HG03457 (cell line): ENCODE measurements around the gene LMO1.

Experiments
- ATAC-seq: cut with Tn5 transposase; IDR thresholded peaks from one replicate; pipeline ENCODE4 v1.9.1; 2021; ENCODE audit warnings: moderate number of reproducible peaks; ENCODE audit not compliant: unreplicated experiment

Gene LMO1

DNA sequence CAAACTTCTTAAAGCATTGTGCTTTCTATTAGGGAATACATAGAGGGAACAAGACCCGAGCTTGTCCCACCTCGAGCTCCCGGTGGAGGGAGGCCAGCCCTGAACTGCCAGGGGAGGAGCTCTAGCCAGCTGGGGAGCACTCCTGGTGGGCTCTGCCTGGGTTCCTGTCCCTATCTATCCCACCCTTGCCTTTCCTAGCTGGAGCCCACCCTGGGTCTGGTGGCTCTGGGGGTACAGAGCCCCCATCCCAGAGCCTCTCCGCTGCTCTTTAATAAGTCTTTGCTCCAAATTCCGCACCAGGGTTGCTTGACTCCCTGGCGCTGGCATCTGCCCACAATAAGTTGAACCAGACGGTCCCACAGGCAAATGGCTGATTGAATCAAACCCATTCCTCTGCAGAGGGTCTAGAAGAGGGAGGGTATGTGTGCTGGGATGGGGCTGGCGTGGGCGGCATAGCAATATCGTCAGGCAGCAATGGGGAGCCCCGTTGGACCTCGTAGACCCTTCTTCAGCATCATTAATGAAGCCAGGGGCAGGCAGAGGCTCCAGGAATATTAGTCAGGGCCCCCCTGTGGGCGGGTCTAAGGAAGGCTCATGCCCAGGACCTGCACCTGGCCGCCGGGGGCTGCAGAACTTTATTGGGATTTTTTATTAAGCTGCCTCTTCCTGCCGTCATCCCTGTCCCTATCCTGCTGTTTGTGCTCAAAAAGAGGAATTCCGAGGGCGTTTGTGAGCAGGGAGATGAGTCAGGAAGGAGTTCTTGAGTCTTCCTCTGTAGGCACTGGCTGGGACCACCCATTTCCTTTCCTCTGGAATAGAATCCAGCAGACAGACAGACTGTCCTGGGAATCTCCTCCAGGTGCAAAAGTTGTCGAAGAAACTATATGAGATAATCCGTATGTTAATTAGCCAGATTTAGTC, 56.3 kb downstream of the LMO1 start:
- ATAC-seq, result no peak

DNA sequence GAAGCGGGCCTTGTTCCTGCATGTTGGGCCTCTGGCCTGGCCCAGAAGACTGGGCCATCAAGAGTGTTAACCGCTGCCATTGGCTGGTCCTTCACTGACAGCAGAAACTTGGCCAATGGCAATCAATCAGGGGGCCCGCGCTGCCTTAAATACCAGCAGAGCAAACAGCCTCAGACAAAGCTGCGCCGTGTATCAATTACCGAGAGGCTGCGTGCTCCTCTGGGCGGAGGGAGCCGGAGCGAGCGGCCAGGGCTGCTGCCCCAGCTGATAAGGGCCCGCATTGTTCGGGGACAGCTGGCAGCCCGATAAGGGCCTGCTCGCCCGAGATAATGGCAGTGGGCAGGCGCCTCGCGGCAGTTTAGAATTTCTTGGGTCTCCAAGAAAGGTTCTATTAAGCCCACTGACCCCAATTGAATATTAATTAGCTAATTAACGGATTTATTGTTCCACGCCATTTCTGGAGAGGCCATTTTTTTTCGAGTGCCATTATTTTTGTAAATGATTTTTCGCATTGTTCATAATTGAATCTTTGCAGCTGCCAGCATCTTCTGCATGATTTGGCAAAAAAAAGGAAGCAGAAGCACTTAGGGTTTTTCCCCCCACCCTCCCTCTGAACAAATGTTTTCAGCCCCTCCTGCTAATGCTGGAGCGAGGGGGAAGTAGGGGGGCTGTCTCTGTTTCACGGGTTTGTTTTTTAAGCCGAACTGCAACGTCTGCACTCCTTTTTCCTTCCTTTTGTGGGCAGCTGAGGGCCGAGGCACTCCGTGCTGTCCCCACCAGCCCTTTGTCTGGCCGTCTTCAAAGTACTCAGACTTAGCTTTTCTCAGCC, 57.2 kb downstream of the LMO1 start:
- ATAC-seq, result no peak

GRCh38 chr11:8205566-8205965, 58.1 kb downstream of the LMO1 start:
- no peak for ATAC-seq

DNA sequence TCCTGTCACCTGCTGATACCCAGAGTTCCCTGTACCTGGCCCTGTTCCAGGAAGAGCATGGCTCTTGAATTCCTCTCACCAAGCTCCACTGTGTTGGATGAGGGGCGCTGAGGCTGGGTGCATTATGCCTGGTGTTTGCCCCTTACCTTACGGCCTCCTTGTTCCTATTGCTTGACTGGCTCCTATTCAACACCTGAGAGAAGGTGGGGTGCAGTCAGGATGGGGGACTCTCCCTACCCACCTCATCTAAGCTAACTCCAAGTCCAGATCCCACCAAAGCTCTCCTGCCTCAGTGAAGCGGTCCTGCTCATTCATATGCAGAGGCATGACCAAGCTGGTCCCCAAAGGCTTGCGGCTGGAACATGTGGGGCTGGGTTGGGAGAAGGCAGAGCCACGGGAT, 59.1 kb downstream of the LMO1 start:
- no peak for ATAC-seq

GRCh38 chr11:8204025-8204424, 59.7 kb downstream of the LMO1 start:
- ATAC-seq, result no peak

- no peak for ATAC-seq
Observed at GRCh38 chr11:8203414-8203715, 60.3 kb downstream of the LMO1 start.

DNA sequence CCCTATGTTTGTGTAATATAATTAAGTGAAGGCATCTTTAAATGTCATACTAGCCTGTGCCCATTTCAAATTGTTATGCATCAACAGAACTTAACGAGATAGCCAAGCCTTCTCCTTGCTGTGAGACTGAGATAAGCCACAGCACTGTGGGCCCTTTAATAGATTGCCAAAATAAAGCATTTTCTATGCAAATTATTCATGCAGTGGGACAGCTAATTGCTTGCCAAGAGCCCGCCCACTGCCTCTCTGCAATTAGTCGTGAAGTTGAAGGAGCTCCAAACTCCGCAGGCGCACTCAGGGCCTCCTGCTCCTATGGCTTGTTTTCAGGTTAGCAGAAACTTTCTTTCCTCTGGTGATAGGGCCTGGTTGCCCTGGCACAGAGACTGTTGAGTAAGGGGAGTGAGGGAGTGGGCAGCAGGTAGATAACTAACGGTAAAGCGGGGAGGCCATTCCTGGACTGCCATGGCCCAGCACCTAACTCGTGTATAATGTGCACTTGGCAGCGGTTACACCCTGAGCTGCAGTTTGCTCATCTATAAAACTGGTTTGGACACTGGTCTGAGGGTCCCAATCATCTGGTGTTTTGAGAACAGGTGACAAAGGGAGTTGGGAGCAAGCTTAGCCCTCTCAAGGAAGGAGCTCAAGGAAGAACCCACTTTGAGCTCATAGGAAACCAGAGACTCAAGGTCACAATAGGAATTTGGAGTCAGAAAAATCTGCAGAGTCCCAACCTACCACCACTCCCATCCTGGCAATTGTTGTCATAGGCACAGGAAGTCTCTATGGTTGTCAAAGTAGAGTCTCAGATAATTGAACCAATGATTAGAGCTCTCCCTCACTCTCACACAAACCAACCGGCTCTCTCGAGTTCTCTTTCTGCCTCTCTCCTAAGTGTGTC, 60.9 kb downstream of the LMO1 start:
- no peak for ATAC-seq

- peak; percentile 83 for ATAC-seq
Observed at GRCh38 chr11:8201644-8202365, 61.9 kb downstream of the LMO1 start.

- no peak for ATAC-seq
Observed at GRCh38 chr11:8199676-8200075, 64.0 kb downstream of the LMO1 start.

DNA sequence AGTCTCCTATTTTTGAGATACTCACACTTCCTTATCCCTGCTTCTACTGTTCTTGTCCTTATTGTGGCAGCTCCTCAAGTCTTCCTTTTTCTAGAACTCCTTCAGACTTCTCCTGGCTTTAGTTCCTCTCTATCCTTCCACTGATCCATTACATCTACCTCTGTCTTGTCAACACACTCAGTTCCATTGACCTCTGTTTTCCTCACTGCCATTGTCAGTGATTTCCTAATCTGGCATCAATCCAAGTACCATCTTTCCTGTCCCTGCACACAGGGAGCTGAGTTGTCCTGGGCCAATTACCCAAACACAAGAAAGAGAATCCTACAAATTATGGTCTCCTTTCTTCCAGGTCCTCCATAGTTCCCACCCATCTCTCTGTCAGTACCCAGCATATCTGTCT, 66.9 kb downstream of the LMO1 start:
- ATAC-seq, result no peak

- ATAC-seq, result no peak
Observed at GRCh38 chr11:8194956-8195355, 68.7 kb downstream of the LMO1 start.

DNA sequence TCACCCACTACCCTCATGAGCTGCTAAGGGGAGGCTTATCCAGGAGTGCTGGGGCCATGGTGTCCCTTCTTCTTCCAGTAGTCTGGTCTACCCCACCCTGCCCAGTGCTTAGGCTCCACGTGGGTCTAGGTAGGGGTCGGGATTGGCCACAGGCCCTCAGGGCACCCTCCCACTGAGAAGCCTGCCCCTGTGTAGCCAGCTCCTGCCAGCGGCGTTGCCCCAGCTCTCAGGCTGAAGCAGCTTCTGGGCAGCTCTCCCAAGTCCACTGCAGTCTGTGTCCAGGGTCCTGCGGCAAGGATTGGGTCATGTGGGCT, 70.8 kb downstream of the LMO1 start:
- no peak for ATAC-seq

GRCh38 chr11:8192016-8192895, 71.4 kb downstream of the LMO1 start:
- no peak for ATAC-seq

- no peak for ATAC-seq
Observed at GRCh38 chr11:8190431-8190830, 73.2 kb downstream of the LMO1 start.

- no peak for ATAC-seq
Observed at GRCh38 chr11:8186429-8186828, 77.2 kb downstream of the LMO1 start.

DNA sequence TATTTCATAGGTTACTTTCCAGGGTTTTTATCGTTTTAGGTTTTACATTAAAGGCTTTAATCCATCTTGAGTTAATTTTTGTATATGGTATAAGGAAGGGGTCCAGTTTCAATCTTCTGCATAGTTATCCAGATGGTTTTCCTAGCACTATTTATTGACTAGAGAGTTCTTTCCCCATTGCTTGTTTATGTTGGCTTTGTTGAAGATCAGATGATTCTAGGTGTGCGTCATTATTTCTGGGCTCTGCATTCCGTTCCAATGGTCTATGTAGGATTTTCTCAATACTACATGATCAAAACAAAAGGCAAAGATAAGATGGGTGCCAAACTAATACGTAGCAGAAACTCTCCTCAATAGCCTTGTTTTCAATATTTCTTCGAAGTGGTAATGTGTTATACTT, 80.6 kb downstream of the LMO1 start:
- no peak for ATAC-seq

- ATAC-seq, result no peak
Observed at GRCh38 chr11:8180469-8180868, 83.2 kb downstream of the LMO1 start.

- no peak for ATAC-seq
Observed at GRCh38 chr11:8178297-8178696, 85.4 kb downstream of the LMO1 start.

DNA sequence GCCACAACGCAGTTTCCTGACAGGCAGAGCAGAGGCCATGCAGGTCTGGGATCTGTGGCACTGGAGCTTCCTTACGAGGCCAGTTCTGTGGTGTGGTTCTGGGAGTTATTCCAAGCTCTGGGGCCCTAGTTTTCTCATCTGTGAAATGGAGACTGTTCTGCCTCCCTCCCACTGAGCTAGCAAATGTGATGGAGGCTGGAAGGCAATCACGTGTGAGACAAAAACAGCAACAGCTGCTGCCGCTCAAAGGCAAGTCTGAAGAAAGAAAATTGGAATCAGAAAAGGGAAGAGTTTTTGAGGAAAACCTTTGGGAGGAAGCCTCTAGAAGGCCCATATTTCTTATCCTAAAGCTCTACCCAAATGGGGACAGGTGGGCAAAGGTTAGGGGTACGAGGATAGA, 86.5 kb downstream of the LMO1 start:
- ATAC-seq, result no peak
